Measurements from ENCODE around the gene PGAP1. TPM values are rescaled to one million over a fixed set of nuclear protein-coding genes. Genes with fewer than 3 reads are reported as not detected.

PGAP1 gene
- total RNA-seq, 1 experiment from 2014 or later, result 15.7 TPM

DNA sequence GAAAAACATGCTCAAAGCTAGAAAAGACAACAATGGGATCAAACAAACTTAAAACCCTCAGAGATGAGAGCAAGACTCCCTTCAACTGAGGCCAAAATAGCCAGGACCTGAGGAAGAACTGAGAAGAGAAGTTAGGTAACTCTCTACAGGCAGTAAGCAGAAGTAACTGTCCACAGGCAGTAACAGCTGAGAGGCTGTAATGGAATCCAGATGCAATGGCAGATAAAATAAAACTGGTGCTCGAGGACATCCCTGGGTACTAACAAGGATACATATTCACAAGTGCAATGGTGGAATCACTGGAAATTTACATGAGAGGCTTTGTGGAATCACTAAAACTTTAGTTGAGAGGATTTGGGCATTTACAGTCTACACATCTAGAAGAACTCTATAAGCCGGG, 86.9 kb downstream of the PGAP1 start:
- in situ Hi-C loops (cut with HindIII; ENCODE audit: low pct_unique_long_range_greater_than_20kb, low sequenced_read_pairs), result no loop called here
- BruUV-seq (replicated peaks), result no TSS peak
- Histone ChIP-seq H3K36me3 (ENCODE audit: control insufficient read depth, insufficient read depth, low read length) (peaks cover 20% of the 10 kb centered on the region; the same call in 1 of the 2 replicates), H3K4me3 (ENCODE audit: low read depth in 2 of 2, low read length in 2 of 2) (no peak overlapping the region), H3K4me1 (ENCODE audit: control insufficient read depth, insufficient read depth, low read length) (no peaks in the 10 kb centered on the region; the same call in 1 of the 2 replicates), H3K27me3 (ENCODE audit: control insufficient read depth, insufficient read depth, low read length) (no peaks in the 10 kb centered on the region), H3K27ac (ENCODE audit: low read length) (no peak overlapping the region), H3K9me3 (ENCODE audit: control insufficient read depth, insufficient read depth, low read depth, low read length) (no peaks in the 10 kb centered on the region)
- DNase-seq (ENCODE audit: low read depth, low spot score) (no peak), ATAC-seq (no peak)
- TF ChIP-seq, protein P1, sequence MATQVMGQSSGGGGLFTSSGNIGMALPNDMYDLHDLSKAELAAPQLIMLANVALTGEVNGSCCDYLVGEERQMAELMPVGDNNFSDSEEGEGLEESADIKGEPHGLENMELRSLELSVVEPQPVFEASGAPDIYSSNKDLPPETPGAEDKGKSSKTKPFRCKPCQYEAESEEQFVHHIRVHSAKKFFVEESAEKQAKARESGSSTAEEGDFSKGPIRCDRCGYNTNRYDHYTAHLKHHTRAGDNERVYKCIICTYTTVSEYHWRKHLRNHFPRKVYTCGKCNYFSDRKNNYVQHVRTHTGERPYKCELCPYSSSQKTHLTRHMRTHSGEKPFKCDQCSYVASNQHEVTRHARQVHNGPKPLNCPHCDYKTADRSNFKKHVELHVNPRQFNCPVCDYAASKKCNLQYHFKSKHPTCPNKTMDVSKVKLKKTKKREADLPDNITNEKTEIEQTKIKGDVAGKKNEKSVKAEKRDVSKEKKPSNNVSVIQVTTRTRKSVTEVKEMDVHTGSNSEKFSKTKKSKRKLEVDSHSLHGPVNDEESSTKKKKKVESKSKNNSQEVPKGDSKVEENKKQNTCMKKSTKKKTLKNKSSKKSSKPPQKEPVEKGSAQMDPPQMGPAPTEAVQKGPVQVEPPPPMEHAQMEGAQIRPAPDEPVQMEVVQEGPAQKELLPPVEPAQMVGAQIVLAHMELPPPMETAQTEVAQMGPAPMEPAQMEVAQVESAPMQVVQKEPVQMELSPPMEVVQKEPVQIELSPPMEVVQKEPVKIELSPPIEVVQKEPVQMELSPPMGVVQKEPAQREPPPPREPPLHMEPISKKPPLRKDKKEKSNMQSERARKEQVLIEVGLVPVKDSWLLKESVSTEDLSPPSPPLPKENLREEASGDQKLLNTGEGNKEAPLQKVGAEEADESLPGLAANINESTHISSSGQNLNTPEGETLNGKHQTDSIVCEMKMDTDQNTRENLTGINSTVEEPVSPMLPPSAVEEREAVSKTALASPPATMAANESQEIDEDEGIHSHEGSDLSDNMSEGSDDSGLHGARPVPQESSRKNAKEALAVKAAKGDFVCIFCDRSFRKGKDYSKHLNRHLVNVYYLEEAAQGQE (IDR thresholded peaks at IDR 0.05; ENCODE audit: insufficient read depth in 1 of 2, low read depth in 2 of 2, low read length in 1 of 2), result no peak
- no peak for TF ChIP-seq SIN3A (IDR thresholded peaks at IDR 0.05; ENCODE audit: borderline replicate concordance, insufficient read depth, low read depth, low read length)
- no peak for TF ChIP-seq TCF7L2 (IDR thresholded peaks at IDR 0.05; ENCODE audit: low read depth, low read length)
- TF ChIP-seq CTCF (IDR thresholded peaks at IDR 0.05), result no peak
- ChIA-PET CTCF (no interaction called here), POLR2A (no interaction called here)
- intact Hi-C loops (cut with micrococcal nuclease; ENCODE audit: unreplicated experiment), result no loop called here

DNA sequence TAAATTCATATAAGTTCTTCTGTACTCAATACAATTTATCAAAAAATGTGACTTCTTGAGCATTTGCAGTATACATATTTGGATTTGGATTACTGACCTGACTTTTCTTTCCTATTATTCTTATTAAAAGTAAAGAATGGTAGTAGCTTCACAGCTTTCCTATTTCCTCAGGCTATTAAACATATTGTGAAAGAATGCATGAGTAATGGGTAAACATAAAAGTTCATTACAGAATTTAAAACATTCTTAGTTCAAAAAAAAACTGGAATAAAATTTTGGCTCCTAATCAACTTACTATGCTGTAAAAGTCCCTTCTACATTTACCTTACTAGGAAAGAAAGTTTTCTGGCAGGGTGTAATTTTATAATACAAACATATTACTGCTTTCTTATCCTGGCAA, 90.1 kb downstream of the PGAP1 start:
- H3K4me1 ChIP-seq (ENCODE audit: control insufficient read depth, insufficient read depth, low read length), result no peaks in the 10 kb centered on the region; the same call in 1 of the 2 replicates
- TF ChIP-seq SIN3A (IDR thresholded peaks at IDR 0.05; ENCODE audit: borderline replicate concordance, insufficient read depth, low read depth, low read length) (no peak), CTCF (IDR thresholded peaks at IDR 0.05) (no peak), POLR2AphosphoS5 (IDR thresholded peaks at IDR 0.05; ENCODE audit: low read depth, low read length) (no peak), TCF7L2 (IDR thresholded peaks at IDR 0.05; ENCODE audit: low read depth, low read length) (no peak)
- TF ChIP-seq, protein P1 (IDR thresholded peaks at IDR 0.05; ENCODE audit: insufficient read depth in 1 of 2, low read depth in 2 of 2, low read length in 1 of 2), result no peak
- no TSS peak for BruUV-seq (replicated peaks)
- in situ Hi-C loops (cut with HindIII; ENCODE audit: low pct_unique_long_range_greater_than_20kb, low sequenced_read_pairs) (no loop called here), intact Hi-C loops (cut with micrococcal nuclease; ENCODE audit: unreplicated experiment) (no loop called here)
- DNase-seq (ENCODE audit: low read depth, low spot score), result no peak
- no peaks in the 10 kb centered on the region for H3K9me3 ChIP-seq (ENCODE audit: control insufficient read depth, insufficient read depth, low read depth, low read length)
- H3K36me3 ChIP-seq (ENCODE audit: control insufficient read depth, insufficient read depth, low read length), result peaks cover 4% of the 10 kb centered on the region; the same call in 1 of the 2 replicates
- H3K4me3 ChIP-seq (ENCODE audit: low read depth in 2 of 2, low read length in 2 of 2), result no peak overlapping the region
- H3K27ac ChIP-seq (ENCODE audit: low read length), result no peak overlapping the region
- ChIA-PET POLR2A (no interaction called here), CTCF (no interaction called here)
- ATAC-seq, result no peak
- H3K27me3 ChIP-seq (ENCODE audit: control insufficient read depth, insufficient read depth, low read length), result no peaks in the 10 kb centered on the region
